HG03159 (cell line): ENCODE measurements around the gene CNDP1.
"Not testable (repeated sequence)": the region's sequence is repeated elsewhere in the genome, so short reads cannot be mapped to it uniquely, and the experiment has no call there.

Experiments used
- ATAC-seq: cut with Tn5 transposase; IDR thresholded peaks from one replicate; pipeline ENCODE4 v1.9.1; 2021; ENCODE audit warnings: mild to moderate bottlenecking, moderate library complexity; ENCODE audit not compliant: unreplicated experiment

Gene CNDP1

GRCh38 chr18:74534150-74534969 lies at the start of gene CNDP1:
Gene CNDP1 (plus strand): TSS chr18:74534500. CDS start chr18:74534668, 168 bp downstream.
- ATAC-seq, result no peak

GRCh38 chr18:74486119-74486849 lies 48.0 kb upstream of the CNDP1 start:
- no peak for ATAC-seq

GRCh38 chr18:74488354-74488753 lies 45.9 kb upstream of the CNDP1 start:
- no peak for ATAC-seq

DNA sequence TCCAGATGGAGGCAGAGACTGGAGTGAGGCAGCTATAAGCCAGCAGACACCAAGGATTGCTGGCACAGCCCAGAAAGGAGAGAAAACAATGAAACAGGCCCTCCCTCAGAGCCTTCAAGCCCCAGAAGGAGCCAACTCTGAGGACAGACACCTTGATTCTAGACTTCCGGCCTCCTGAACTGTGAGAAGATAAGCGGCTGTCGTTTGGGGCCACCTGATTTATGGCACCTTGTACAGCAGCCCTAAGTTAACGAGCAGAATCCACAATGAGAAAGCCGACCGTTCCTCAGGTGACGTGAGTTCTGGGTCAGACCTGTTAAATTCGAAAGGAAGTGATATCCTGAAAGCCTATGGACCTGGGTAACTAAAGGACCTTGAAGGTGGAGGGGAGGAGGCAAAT lies 45.4 kb upstream of the CNDP1 start:
- ATAC-seq, result no peak

DNA sequence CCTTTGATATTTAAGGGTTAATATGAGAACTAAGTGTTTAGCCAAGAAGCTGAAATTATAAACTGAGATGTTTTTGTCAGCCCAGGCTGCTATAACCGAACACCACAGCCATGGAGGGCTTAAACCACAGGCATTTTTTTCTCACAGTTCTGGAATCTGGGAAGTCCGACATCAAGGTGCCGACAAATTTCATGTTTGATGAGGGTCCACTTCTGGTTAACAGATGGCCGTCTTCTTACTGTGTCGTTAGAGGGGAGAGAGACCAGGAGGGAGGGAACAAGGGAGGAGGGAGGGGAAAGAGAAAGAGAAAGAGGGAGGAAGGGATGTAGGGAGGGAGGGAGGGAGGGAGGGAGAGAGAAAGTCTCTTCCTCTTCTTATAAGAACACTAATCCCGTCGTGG lies 44.6 kb upstream of the CNDP1 start:
- ATAC-seq, result no peak

- no peak for ATAC-seq
Observed at GRCh38 chr18:74492259-74492658, 42.0 kb upstream of the CNDP1 start.

GRCh38 chr18:74493689-74494088 lies 40.6 kb upstream of the CNDP1 start:
- ATAC-seq, result peak; percentile 26

- ATAC-seq, result no peak
Observed at GRCh38 chr18:74494514-74494913, 39.8 kb upstream of the CNDP1 start.

DNA sequence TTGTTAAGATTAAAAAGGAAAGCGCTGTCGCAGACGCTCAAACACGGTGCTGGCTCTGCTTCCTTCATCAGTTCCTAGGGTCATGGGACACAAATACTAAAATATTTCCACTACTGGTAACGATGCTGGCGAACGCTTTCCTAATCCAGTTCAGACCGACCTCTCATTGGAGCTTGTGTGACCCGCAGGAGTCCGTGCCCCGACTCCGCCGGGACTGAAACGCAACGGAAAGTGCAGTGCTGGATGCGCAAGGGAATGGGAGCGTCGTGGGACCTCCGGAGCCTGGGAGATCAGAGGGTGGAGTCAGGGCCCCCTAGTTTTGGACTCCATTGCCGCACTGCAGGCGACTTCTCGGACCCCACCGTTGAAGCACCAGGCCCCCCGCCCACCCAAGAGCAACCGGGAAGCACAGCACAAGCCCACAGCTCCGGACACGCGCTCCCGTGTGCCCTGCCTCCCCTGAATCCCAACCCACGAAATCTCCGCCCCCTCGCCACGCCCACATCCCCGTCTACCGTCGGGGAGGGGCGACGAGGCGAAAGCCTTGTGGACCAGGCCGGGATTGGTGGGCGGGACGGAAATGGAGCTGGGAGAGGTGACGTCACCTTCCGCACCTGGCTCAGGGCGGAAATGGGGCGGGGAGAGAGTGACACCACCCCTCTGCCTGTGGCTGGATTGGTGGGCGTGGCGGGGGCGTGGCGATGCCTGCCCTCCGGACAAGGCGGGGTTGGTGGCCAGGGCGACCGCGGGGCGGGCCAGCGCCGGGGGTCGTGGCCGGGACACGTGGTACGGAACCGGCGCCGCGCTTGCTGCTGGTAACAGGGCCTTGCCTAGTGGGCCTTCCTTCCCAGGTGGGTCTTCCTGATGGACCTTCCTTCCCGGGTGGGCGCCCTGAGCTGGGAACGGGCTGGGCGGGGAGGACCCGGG lies 38.5 kb upstream of the CNDP1 start, which contains the start of gene CNDP2:
Gene CNDP2, plus strand, starts transcription at position 783 of the 927 bp plus-strand sequence. CDS start 3,611 bp downstream, outside the sequence.
- peak; percentile 74 for ATAC-seq

DNA sequence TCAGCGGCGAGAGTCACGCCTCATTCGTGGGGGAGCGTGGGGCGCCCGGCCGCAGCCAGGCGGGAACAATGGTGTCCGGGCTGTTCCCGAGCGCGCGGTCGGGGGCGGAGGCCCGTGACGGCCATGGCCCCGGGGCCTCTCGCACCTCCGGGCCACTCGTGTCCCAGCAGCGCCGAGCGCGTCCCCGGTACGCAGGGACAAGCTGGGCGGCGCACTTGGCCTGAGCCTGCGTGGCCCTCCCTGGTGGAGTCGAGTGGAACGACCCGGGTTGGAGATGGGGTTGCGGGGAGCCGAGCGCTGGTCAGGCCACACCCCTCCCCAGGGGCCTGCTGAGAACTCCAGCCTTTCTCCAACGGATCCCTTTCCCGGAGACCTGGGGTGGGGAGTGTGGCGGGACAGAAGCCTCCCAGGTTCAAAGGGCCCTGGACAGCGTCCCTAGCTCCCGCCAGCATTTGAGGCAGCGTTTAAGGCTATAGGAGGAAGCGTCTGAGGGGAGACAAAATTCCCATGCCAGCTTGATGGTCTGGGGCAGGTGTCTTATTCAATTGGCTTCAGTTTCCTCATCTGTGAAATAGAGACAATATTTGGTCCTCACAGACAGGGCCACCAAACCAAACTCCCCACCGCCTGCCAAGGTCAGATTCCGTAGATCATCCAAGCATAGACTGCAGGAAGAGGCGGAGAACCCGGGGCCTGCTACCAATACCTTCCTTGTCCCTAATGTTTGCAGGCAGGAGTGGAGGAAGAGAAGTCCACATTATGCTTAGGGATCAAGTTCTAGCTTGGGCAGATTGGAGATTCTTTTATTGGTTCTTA lies 37.6 kb upstream of the CNDP1 start:
- peak; percentile 34 for ATAC-seq

GRCh38 chr18:74497324-74497676 lies 37.0 kb upstream of the CNDP1 start:
- ATAC-seq, result no peak

DNA sequence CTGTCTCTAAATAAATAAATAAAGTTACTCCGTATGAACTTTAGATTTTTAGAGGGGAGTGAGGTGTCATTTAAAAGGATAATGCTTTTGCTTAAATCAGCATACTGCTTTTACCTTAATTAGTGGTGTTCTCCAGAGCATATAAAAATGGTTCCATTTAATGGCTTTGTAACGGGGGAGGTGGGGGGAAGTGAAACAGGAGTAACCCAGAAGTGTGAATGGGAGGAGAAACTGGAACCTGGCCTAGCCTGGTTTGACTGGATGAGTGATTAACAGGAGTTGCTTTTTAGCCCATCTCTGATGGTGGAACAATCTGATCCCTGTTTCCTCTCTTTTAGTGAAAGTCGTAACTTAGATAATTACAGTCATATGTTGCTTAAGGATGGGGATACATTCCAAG lies 36.5 kb upstream of the CNDP1 start:
- no peak for ATAC-seq

- peak; percentile 26 for ATAC-seq
Observed at GRCh38 chr18:74498712-74499627, 35.3 kb upstream of the CNDP1 start.

DNA sequence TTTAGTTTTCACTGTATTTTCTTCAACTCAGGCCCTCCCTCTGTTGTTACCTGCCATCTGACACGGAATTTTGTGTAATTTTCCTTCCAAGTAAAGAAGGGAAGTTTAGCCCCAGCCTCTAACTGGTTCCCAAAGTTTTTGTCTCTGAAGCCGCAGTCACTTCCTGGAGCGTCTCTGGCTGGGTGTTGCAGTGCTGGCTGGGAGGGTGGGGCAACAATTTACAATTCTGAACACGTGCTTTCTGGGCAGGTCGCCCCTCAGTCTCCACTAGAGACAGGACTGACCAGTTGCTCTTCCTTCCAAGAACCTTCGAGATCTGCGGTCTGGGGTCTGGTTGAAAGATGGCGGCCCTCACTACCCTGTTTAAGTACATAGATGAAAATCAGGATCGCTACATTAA lies 34.7 kb upstream of the CNDP1 start:
- ATAC-seq, result peak; percentile 27

DNA sequence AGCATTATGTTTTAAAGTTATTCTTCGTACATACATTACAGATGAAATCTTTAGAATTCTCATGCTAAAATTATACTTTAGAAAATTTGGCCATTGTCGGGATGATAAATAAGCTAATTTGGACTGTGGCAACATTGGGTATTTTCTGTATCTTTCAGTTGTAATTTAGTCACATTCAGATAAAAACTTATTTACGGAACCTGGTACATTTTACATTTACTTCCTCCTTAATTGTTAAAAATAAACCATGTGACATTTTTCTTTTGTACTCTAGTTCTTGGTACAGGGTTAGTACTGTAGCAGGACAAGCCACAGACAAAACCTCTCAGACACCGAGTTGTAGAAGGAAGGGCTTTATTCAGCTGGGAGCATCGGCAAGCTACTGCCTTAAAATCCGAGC lies 33.9 kb upstream of the CNDP1 start:
- no peak for ATAC-seq

DNA sequence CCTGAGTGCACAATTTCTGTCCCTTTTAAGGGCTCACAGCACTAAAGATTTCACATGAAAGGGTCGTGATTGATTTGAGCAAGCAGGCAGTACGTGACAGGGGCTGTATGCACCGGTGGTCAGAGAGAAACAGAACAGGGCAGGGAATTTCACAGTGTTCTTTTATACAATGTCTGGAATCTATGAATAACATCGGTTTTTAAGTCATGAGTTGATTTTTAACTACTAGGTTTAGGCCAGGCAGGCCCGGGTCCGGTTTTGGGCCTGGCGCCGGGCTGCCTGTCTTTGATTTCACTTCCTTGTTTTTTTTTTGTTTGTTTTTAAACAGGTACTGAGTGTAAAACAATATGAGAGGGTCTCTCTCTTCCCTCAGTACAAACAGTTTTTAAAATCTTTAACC lies 33.5 kb upstream of the CNDP1 start:
- not testable (repeated sequence) for ATAC-seq

GRCh38 chr18:74501386-74501785 lies 32.9 kb upstream of the CNDP1 start:
- no peak for ATAC-seq

DNA sequence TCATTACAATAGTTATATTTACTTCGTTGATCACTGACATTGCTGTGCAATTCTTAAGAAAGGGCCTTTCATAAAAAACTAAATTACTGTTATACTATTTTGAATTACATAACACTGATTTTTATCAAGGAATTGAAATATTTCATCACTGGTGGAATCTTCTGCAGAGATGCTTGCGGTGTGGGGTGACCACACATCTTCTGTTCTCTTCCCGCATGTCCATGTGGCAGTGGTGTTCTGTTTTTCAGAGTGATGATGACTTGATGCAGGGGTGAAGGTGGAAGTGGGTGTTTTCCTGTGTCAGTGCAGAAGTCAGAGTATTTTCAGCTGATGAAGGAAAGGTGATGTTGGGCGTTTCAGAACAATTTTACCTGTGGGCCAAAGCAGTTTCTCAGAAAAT lies 31.2 kb upstream of the CNDP1 start:
- ATAC-seq, result no peak

GRCh38 chr18:74505776-74506175 lies 28.5 kb upstream of the CNDP1 start:
- no peak for ATAC-seq
